ENCODE results near the gene GSAP.

DNA sequence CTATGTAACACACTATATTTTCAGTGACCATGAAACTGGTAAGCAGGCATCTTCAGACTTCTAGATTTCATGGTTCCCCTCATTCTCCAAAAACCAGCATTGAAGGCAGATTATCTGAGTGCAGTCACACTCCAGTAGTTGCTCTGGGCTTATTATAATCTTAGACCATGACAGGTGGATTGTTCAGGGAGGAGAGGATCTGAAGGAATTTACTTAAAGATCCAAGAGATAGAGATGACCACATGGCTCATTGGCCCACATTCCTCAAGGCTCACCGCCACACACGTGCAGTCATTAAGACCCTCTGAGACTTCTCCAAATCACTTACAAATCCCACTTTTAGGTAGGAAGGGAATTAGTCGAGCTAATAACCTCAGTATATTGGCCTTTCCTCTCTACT lies 55.2 kb downstream of the GSAP start:
- no peak for TF ChIP-seq EZH2phosphoT487 (conservative IDR thresholded peaks at IDR 0.05; ENCODE audit: low read length)
- TF ChIP-seq, protein P1, sequence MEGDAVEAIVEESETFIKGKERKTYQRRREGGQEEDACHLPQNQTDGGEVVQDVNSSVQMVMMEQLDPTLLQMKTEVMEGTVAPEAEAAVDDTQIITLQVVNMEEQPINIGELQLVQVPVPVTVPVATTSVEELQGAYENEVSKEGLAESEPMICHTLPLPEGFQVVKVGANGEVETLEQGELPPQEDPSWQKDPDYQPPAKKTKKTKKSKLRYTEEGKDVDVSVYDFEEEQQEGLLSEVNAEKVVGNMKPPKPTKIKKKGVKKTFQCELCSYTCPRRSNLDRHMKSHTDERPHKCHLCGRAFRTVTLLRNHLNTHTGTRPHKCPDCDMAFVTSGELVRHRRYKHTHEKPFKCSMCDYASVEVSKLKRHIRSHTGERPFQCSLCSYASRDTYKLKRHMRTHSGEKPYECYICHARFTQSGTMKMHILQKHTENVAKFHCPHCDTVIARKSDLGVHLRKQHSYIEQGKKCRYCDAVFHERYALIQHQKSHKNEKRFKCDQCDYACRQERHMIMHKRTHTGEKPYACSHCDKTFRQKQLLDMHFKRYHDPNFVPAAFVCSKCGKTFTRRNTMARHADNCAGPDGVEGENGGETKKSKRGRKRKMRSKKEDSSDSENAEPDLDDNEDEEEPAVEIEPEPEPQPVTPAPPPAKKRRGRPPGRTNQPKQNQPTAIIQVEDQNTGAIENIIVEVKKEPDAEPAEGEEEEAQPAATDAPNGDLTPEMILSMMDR (IDR thresholded peaks at IDR 0.05; ENCODE audit: insufficient read depth, low read length, poor library complexity, severe bottlenecking), result no peak

All from SU-DHL-6 (cell line).